ENCODE measurements around the gene RICTOR. TPM values are rescaled to one million over a fixed set of nuclear protein-coding genes. Genes with fewer than 3 reads are reported as not detected.
A peak's percentile ranks its signal among the peaks of the same experiment; 100 is the strongest.

Gene RICTOR
- total and polyA plus RNA-seq, 4 donors = 4.9 to 102 (median 19.7) TPM

DNA sequence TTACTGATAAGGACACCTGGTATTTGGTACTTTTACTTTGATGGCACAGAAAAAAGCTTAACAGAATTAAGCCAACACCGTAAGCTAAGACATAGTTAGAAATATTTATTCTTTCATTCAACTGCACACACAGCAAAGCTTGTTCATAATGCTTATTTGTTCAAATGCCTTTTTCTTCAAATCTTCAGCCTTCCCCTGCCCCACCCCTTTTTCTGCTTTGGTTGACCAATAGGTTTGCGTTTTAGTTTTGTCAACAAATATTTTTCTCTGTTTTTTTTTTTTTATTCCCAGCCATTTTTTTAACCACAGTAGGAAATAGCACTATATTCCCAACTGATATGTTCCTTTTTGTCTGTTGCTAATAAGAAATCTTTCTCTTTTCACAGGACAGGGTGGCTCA lies 4.9 kb upstream of the RICTOR start:
- no peak overlapping the region for H3K4me3 ChIP-seq
- H3K9me3 ChIP-seq (ENCODE audit: control insufficient read depth in 4 of 4, insufficient read depth in 3 of 4, low read length in 3 of 4) = no peaks in the 10 kb centered on the region
- no peaks in the 10 kb centered on the region for H3K36me3 ChIP-seq (ENCODE audit: control insufficient read depth in 4 of 4, insufficient read depth in 4 of 4, low read length in 4 of 4)
- no peak overlapping the region for H3K27ac ChIP-seq (ENCODE audit: low read depth in 1 of 2, low read length in 1 of 2)
- 88 to 89% methylated on average over 2 of the region's 2 CpGs for WGBS, 2 donors
- ATAC-seq (ENCODE audit: insufficient read depth, low FRiP score) (no peak), DNase-seq (no peak)
- TF ChIP-seq, protein P1, sequence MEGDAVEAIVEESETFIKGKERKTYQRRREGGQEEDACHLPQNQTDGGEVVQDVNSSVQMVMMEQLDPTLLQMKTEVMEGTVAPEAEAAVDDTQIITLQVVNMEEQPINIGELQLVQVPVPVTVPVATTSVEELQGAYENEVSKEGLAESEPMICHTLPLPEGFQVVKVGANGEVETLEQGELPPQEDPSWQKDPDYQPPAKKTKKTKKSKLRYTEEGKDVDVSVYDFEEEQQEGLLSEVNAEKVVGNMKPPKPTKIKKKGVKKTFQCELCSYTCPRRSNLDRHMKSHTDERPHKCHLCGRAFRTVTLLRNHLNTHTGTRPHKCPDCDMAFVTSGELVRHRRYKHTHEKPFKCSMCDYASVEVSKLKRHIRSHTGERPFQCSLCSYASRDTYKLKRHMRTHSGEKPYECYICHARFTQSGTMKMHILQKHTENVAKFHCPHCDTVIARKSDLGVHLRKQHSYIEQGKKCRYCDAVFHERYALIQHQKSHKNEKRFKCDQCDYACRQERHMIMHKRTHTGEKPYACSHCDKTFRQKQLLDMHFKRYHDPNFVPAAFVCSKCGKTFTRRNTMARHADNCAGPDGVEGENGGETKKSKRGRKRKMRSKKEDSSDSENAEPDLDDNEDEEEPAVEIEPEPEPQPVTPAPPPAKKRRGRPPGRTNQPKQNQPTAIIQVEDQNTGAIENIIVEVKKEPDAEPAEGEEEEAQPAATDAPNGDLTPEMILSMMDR (IDR thresholded peaks at IDR 0.05; ENCODE audit: control extremely low read depth, extremely low read depth) = no peak
- peaks cover 0 to 28% (median 19%) of the 10 kb centered on the region in 3 donors for H3K27me3 ChIP-seq (ENCODE audit: control insufficient read depth in 3 of 3, insufficient read depth in 3 of 3, low read length in 2 of 3)
- H3K9ac ChIP-seq (ENCODE audit: insufficient read depth in 1 of 2, low read length in 2 of 2) = no peak overlapping the region
- H3K4me1 ChIP-seq (ENCODE audit: control insufficient read depth in 5 of 5, insufficient read depth in 5 of 5, low read length in 5 of 5) = peaks cover 0 to 6% (median 0%) of the 10 kb centered on the region in 5 donors

DNA sequence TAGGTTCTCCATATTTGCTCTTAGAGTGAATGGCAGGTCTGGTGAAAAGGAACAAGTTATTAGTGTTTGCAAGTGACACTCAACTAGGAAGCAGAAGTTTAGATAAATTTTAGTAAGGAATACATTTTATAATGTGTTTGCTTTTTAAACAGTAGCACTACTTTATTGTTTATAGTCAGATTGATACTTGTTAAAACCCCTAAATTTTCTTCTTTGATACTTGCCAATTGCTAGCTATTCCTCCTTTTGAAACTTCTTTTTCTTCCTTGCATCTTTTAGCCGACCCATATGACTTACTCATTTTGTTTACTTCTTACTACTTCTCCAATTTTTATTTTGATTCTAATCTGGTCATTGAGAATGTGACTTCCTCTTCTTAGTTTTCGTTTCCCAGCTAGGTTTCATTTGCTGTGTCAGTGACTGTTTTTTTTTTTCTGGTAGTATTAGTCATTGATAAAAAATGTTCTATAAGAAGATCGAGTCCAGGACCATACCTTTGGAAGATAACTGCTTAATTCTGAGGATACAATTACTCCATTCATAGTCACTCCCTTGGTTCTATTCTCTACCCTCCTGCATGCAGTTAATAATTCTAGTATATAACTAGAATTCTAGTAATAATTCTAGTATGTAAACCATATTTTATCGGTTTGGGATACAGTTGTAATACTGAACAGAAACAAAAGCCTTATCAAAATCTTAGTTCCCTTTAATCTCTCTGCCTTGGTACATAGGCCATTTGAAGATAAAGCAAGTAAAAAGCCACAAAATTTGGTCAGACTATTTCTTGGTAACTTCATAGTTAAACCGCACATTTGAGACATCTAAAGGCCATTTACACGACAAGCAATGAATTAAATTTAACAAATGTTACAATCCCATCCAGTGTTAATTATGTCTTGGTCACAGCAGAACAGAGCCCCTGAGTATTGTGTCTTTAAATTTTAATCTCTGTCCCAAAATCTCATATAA lies 2.8 kb upstream of the RICTOR start:
- peak overlapping the region in 1 of 2 donors; percentile 60 for H3K27ac ChIP-seq (ENCODE audit: low read depth in 1 of 2, low read length in 1 of 2)
- H3K27me3 ChIP-seq (ENCODE audit: control insufficient read depth in 3 of 3, insufficient read depth in 3 of 3, low read length in 2 of 3) = peaks cover 0 to 28% (median 19%) of the 10 kb centered on the region in 3 donors
- 26 to 36% methylated on average over 6 of the region's 6 CpGs for WGBS, 2 donors
- TF ChIP-seq, protein P1 (IDR thresholded peaks at IDR 0.05; ENCODE audit: control extremely low read depth, extremely low read depth) = no peak
- ATAC-seq (ENCODE audit: insufficient read depth, low FRiP score) = no peak
- H3K9me3 ChIP-seq (ENCODE audit: control insufficient read depth in 4 of 4, insufficient read depth in 3 of 4, low read length in 3 of 4) = no peaks in the 10 kb centered on the region
- H3K4me1 ChIP-seq (ENCODE audit: control insufficient read depth in 5 of 5, insufficient read depth in 5 of 5, low read length in 5 of 5) = peaks cover 0 to 20% (median 6%) of the 10 kb centered on the region in 5 donors
- H3K36me3 ChIP-seq (ENCODE audit: control insufficient read depth in 4 of 4, insufficient read depth in 4 of 4, low read length in 4 of 4) = no peaks in the 10 kb centered on the region
- peak overlapping the region in 1 of 2 donors; percentile 38 for H3K9ac ChIP-seq (ENCODE audit: insufficient read depth in 1 of 2, low read length in 2 of 2)
- DNase-seq = peak in 2 of 3 donors; percentile 43 to 50
- H3K4me3 ChIP-seq = no peak overlapping the region

DNA sequence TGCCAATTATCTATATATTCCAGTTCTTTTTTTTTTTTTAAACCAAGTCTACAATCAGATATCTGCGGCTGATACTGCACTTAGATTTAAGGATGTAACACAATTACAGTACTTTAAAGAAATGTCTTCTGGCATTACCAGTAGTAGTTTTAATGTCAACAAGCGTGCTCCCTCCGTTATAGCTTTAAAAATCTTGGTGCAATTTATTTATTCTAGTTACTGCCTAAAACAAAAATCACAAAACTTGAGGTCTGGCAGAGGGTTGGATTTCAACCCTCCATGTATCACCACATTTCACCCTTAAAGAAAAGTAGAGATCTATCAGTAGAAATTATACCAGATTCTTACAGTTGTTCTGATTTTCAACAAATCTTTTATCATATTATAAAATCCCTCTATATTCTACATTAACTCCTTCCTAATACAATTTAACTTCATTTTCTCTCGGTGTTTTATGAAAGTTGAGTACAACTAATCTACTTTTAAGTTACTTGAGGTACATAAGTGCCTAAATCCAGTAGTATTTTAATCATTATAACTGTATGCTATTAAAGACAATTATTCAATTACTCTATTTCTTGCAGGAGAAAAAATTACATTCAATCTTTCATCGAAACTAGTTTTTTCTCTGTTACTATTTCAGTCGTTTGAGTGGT lies 2.0 kb upstream of the RICTOR start:
- ATAC-seq (ENCODE audit: insufficient read depth, low FRiP score) (no peak), DNase-seq (no peak)
- H3K4me1 ChIP-seq (ENCODE audit: control insufficient read depth in 5 of 5, insufficient read depth in 5 of 5, low read length in 5 of 5) = peaks cover 0 to 22% (median 6%) of the 10 kb centered on the region in 5 donors
- H3K27ac ChIP-seq (ENCODE audit: low read depth in 1 of 2, low read length in 1 of 2) = peak overlapping the region in 1 of 2 donors; percentile 45
- H3K27me3 ChIP-seq (ENCODE audit: control insufficient read depth in 3 of 3, insufficient read depth in 3 of 3, low read length in 2 of 3) = peaks cover 0 to 28% (median 19%) of the 10 kb centered on the region in 3 donors
- no peak overlapping the region for H3K9ac ChIP-seq (ENCODE audit: insufficient read depth in 1 of 2, low read length in 2 of 2)
- TF ChIP-seq, protein P1 (IDR thresholded peaks at IDR 0.05; ENCODE audit: control extremely low read depth, extremely low read depth) = no peak
- H3K9me3 ChIP-seq (ENCODE audit: control insufficient read depth in 4 of 4, insufficient read depth in 3 of 4, low read length in 3 of 4) = no peaks in the 10 kb centered on the region
- no peak overlapping the region for H3K4me3 ChIP-seq
- H3K36me3 ChIP-seq (ENCODE audit: control insufficient read depth in 4 of 4, insufficient read depth in 4 of 4, low read length in 4 of 4) = no peaks in the 10 kb centered on the region
- WGBS, 2 donors = 67 to 74% methylated on average over 6 of the region's 6 CpGs
